ENCODE results near the gene SCGB1A1.

Gene SCGB1A1

GRCh38 chr11:62421996-62422395 lies 3.2 kb downstream of the SCGB1A1 start:
- DNase-seq (ENCODE audit: low read depth), result no peak

- DNase-seq (ENCODE audit: low read depth), result no peak
Measured at GRCh38 chr11:62423012-62423411, 4.2 kb downstream of the SCGB1A1 start.

GRCh38 chr11:62427630-62428233 lies 8.9 kb downstream of the SCGB1A1 start:
- DNase-seq (ENCODE audit: low read depth), result no peak

- DNase-seq (ENCODE audit: low read depth), result no peak
Measured at GRCh38 chr11:62428871-62429560, 10.2 kb downstream of the SCGB1A1 start.

GRCh38 chr11:62430425-62430824 lies 11.6 kb downstream of the SCGB1A1 start:
- DNase-seq (ENCODE audit: low read depth), result no peak

- no peak for DNase-seq (ENCODE audit: low read depth)
Measured at GRCh38 chr11:62431171-62431901, 12.5 kb downstream of the SCGB1A1 start.

- DNase-seq (ENCODE audit: low read depth), result no peak
Measured at GRCh38 chr11:62432695-62433094, 13.9 kb downstream of the SCGB1A1 start.

- DNase-seq (ENCODE audit: low read depth), result no peak
Measured at GRCh38 chr11:62433141-62433903, 14.5 kb downstream of the SCGB1A1 start.

GRCh38 chr11:62433904-62434276 lies 15.1 kb downstream of the SCGB1A1 start:
- no peak for DNase-seq (ENCODE audit: low read depth)

GRCh38 chr11:62435846-62436660 lies 17.2 kb downstream of the SCGB1A1 start:
- DNase-seq (ENCODE audit: low read depth), result no peak

- DNase-seq (ENCODE audit: low read depth), result no peak
Measured at GRCh38 chr11:62437616-62438015, 18.8 kb downstream of the SCGB1A1 start.

GRCh38 chr11:62438641-62439040 lies 19.8 kb downstream of the SCGB1A1 start:
- no peak for DNase-seq (ENCODE audit: low read depth)

- DNase-seq (ENCODE audit: low read depth), result no peak
Measured at GRCh38 chr11:62439785-62440602, 21.2 kb downstream of the SCGB1A1 start.

- no peak for DNase-seq (ENCODE audit: low read depth)
Measured at GRCh38 chr11:62443390-62444235, 24.8 kb downstream of the SCGB1A1 start.

- DNase-seq (ENCODE audit: low read depth), result no peak
Measured at GRCh38 chr11:62444236-62444833, 25.5 kb downstream of the SCGB1A1 start.

GRCh38 chr11:62444835-62445234 lies 26.0 kb downstream of the SCGB1A1 start:
- DNase-seq (ENCODE audit: low read depth), result no peak

- no peak for DNase-seq (ENCODE audit: low read depth)
Measured at GRCh38 chr11:62445314-62445740, 26.5 kb downstream of the SCGB1A1 start.

GRCh38 chr11:62446091-62446490 lies 27.3 kb downstream of the SCGB1A1 start:
- no peak for DNase-seq (ENCODE audit: low read depth)

- no peak for DNase-seq (ENCODE audit: low read depth)
Measured at GRCh38 chr11:62449451-62449851, 30.6 kb downstream of the SCGB1A1 start.
